Panc1 (cell line): ENCODE data around the gene ARGLU1. TPM values are rescaled to one million over a fixed set of nuclear protein-coding genes. Genes with fewer than 3 reads are reported as not detected.

Experiments used
- ATAC-seq: fragments of 200-7000 bp; cut with Tn5 transposase; 2 replicates; pipeline ENCODE4 v1.9.1; 2020; ENCODE audit warnings: mild to moderate bottlenecking, moderate library complexity
- BruUV-seq: library from RNA; stranded (reverse); fragments of 400-500 nt; replicated peaks from 2 replicates; lab custom pipeline; 2021; lab: Mats Ljungman, UMichigan
- CTCF ChIA-PET: fragments of 300-600 bp; sonication (Branson Sonifier 250); formaldehyde crosslinking; loops from one replicate; lab custom pipeline; 2022; ENCODE audit warnings: antibody characterized with exemption; lab: Charles Lee
- POLR2A ChIA-PET: fragments of 300-600 bp; sonication (Branson Sonifier 250); formaldehyde crosslinking; loops from one replicate; lab custom pipeline; 2022; ENCODE audit warnings: antibody characterized with exemption; lab: Charles Lee
- DNase-seq: peaks from one replicate; pipeline ENCODE4 v3.0.0-alpha.2; 2010; ENCODE audit warnings: low read depth, low spot score
- H3K27ac ChIP-seq: 2 replicates; pipeline ENCODE4 v1.5.1; 2011; ENCODE audit warnings: mild to moderate bottlenecking, low read length, inconsistent platforms
- H3K27me3 ChIP-seq: fragments of 200-500 bp; sonication (Bioruptor generic); 2 replicates; pipeline ENCODE4 v1.6.0; 2014; ENCODE audit warnings: low read length, inconsistent platforms; ENCODE audit not compliant: control insufficient read depth, insufficient read depth
- H3K36me3 ChIP-seq: fragments of 200-500 bp; sonication (Bioruptor generic); 2 replicates; pipeline ENCODE4 v1.5.1; 2014; ENCODE audit warnings: inconsistent platforms, mild to moderate bottlenecking, low read length, moderate library complexity; ENCODE audit not compliant: control insufficient read depth, insufficient read depth
- H3K4me1 ChIP-seq: 2 replicates; pipeline ENCODE4 v1.5.1; 2011; ENCODE audit warnings: inconsistent platforms, mild to moderate bottlenecking, low read length, moderate library complexity; ENCODE audit not compliant: control insufficient read depth, insufficient read depth
- H3K4me3 ChIP-seq, 2 experiments: 2 replicates each; pipeline ENCODE4 v1.5.1; 2011 to 2012; ENCODE audit warnings: low read depth in 2 of 2, low read length in 2 of 2, mild to moderate bottlenecking in 2 of 2, inconsistent platforms in 1 of 2, moderate library complexity in 1 of 2
- H3K9me3 ChIP-seq: fragments of 200-500 bp; sonication (Bioruptor generic); 2 replicates; pipeline ENCODE4 v1.5.1; 2014; ENCODE audit warnings: low read depth, mild to moderate bottlenecking, inconsistent platforms, low read length, moderate library complexity; ENCODE audit not compliant: control insufficient read depth, insufficient read depth
- POLR2AphosphoS5 ChIP-seq: IDR thresholded peaks from 2 replicates; pipeline ENCODE4 v1.6.1; 2012; ENCODE audit warnings: mild to moderate bottlenecking, low read depth, low read length, moderate library complexity
- SIN3A ChIP-seq: IDR thresholded peaks from 2 replicates; pipeline ENCODE4 v1.6.1; 2012; ENCODE audit warnings: low read depth, mild to moderate bottlenecking, low read length, moderate library complexity, borderline replicate concordance; ENCODE audit not compliant: insufficient read depth
- TCF7L2 ChIP-seq: IDR thresholded peaks from 2 replicates; pipeline ENCODE4 v1.6.1; 2011; ENCODE audit warnings: mild to moderate bottlenecking, low read depth, low read length, inconsistent platforms
- in situ Hi-C: cut with HindIII; loops from 2 replicates; pipeline ENCODE4 v1.10.0; 2016; ENCODE audit warnings: low sequenced_read_pairs, low pct_unique_long_range_greater_than_20kb
- intact Hi-C: fragments of 100-400 bp; cut with micrococcal nuclease; formaldehyde crosslinking; loops from one replicate; pipeline ENCODE4 v1.10.0; 2022; ENCODE audit not compliant: unreplicated experiment
- total RNA-seq: library from RNA; stranded (reverse); gene quantifications from one replicate; pipeline ENCODE4 v1.2.1, GENCODE V29; 2021; ENCODE audit not compliant: unreplicated experiment
- TF ChIP-seq, protein P1 (sequence below): fragments of 450-650 bp; IDR thresholded peaks from 2 replicates; pipeline ENCODE4 v1.5.1; 2017; ENCODE audit warnings: mild to moderate bottlenecking
- TF ChIP-seq, protein P2 (sequence below), 2 experiments: IDR thresholded peaks; 2 replicates each; pipeline ENCODE4 v1.6.1; 2011 to 2012; ENCODE audit warnings: low read depth in 2 of 2, control low read depth in 1 of 2, low read length in 1 of 2, mild to moderate bottlenecking in 1 of 2, moderate library complexity in 1 of 2; ENCODE audit not compliant: insufficient read depth in 1 of 2

Gene ARGLU1
- total RNA-seq, 1 experiment from 2014 or later: 38.5 TPM

DNA sequence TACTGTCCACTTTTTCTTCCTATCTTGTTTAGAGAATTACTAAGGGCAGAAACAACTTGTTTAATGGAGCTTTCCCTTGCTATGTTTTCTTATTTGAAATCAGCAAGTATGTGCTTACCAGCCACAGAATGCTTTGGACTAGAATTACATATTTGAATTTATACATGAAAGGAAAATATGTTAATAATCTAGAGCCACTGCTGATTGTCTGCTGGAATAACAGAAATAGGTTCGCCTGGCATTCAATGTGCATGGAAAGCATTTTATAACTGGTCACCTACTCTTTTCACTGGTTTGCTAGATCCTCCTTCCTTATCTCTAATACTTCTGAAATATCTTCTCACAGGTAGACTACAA is 40.5 kb downstream of the ARGLU1 start:
- no peak overlapping the region for H3K27ac ChIP-seq
- no peaks in the 10 kb centered on the region for H3K9me3 ChIP-seq
- no peaks in the 10 kb centered on the region for H3K36me3 ChIP-seq
- no TSS peak for BruUV-seq
- no peaks in the 10 kb centered on the region for H3K27me3 ChIP-seq
- H3K4me3 ChIP-seq: no peak overlapping the region
- in situ Hi-C loops (no loop called here), intact Hi-C loops (no loop called here)
- ATAC-seq: no peak
- no peak for DNase-seq
- ChIA-PET POLR2A (no interaction called here), CTCF (no interaction called here)
- TF ChIP-seq TCF7L2: no peak
- TF ChIP-seq, protein P1, sequence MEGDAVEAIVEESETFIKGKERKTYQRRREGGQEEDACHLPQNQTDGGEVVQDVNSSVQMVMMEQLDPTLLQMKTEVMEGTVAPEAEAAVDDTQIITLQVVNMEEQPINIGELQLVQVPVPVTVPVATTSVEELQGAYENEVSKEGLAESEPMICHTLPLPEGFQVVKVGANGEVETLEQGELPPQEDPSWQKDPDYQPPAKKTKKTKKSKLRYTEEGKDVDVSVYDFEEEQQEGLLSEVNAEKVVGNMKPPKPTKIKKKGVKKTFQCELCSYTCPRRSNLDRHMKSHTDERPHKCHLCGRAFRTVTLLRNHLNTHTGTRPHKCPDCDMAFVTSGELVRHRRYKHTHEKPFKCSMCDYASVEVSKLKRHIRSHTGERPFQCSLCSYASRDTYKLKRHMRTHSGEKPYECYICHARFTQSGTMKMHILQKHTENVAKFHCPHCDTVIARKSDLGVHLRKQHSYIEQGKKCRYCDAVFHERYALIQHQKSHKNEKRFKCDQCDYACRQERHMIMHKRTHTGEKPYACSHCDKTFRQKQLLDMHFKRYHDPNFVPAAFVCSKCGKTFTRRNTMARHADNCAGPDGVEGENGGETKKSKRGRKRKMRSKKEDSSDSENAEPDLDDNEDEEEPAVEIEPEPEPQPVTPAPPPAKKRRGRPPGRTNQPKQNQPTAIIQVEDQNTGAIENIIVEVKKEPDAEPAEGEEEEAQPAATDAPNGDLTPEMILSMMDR: no peak
- TF ChIP-seq POLR2AphosphoS5: no peak
- H3K4me1 ChIP-seq: peaks cover 7% of the 10 kb centered on the region

DNA sequence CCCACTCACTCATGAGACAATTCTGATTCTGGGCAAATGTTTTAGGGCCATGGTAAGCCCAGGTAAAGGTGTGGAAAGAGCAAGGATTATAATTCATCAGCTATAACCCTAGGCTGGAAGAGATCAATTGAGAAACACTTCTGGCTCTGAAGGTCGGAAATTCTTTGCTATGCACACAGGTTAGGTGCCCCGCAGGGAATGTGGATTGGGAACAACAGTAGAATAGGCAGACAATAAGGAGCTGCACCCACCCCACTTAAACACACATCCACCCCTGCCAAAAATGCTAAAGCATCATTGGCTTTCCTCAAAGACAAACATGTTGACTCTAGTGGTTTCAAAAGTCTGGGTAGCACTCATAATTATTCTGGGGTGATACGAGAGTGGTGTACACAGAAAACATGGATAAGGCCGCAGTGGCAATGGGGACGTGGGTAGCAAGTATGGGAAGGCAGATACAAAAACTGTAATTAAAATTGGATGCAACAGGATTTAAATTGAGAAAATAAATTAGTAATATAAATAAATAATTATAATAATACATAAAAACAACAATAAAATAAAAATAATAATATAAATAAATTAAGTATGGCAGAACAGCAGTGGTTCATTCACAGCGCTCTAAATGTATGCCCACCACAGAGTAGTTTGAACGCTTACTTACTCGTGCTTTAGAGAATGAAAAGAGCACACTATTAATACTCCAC is 41.0 kb downstream of the ARGLU1 start:
- in situ Hi-C loops: no loop called here
- Histone ChIP-seq H3K4me3 (no peak overlapping the region), H3K27ac (no peak overlapping the region), H3K27me3 (no peaks in the 10 kb centered on the region), H3K36me3 (no peaks in the 10 kb centered on the region), H3K9me3 (no peaks in the 10 kb centered on the region), H3K4me1 (peaks cover 7% of the 10 kb centered on the region)
- ChIA-PET CTCF (no interaction called here), POLR2A (no interaction called here)
- DNase-seq (no peak), ATAC-seq (no peak)
- TF ChIP-seq, protein P2, sequence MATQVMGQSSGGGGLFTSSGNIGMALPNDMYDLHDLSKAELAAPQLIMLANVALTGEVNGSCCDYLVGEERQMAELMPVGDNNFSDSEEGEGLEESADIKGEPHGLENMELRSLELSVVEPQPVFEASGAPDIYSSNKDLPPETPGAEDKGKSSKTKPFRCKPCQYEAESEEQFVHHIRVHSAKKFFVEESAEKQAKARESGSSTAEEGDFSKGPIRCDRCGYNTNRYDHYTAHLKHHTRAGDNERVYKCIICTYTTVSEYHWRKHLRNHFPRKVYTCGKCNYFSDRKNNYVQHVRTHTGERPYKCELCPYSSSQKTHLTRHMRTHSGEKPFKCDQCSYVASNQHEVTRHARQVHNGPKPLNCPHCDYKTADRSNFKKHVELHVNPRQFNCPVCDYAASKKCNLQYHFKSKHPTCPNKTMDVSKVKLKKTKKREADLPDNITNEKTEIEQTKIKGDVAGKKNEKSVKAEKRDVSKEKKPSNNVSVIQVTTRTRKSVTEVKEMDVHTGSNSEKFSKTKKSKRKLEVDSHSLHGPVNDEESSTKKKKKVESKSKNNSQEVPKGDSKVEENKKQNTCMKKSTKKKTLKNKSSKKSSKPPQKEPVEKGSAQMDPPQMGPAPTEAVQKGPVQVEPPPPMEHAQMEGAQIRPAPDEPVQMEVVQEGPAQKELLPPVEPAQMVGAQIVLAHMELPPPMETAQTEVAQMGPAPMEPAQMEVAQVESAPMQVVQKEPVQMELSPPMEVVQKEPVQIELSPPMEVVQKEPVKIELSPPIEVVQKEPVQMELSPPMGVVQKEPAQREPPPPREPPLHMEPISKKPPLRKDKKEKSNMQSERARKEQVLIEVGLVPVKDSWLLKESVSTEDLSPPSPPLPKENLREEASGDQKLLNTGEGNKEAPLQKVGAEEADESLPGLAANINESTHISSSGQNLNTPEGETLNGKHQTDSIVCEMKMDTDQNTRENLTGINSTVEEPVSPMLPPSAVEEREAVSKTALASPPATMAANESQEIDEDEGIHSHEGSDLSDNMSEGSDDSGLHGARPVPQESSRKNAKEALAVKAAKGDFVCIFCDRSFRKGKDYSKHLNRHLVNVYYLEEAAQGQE (IDR thresholded peaks at IDR 0.05; ENCODE audit: insufficient read depth in 1 of 2, low read depth in 2 of 2, low read length in 1 of 2): no peak
- TF ChIP-seq TCF7L2 (no peak), SIN3A (no peak), POLR2AphosphoS5 (no peak)
- TF ChIP-seq, protein P1: no peak
- intact Hi-C loops: no loop called here
- BruUV-seq: no TSS peak
